Tibial nerve (tissue), 4 donors: ENCODE measurements around the gene GPR32.

ENCODE experiments used
- CTCF ChIP-seq, 5 experiments: fragments of 200-600 bp in 3 of 5; fragments of 450-650 bp in 2 of 5; sonication (generic) in 3 of 5; IDR thresholded peaks; one replicate each; pipeline ENCODE4 v1.5.1; 2016 to 2019; ENCODE audit warnings: antibody characterized with exemption in 5 of 5, mild to moderate bottlenecking in 3 of 5, moderate library complexity in 2 of 5
- EP300 ChIP-seq, 2 donors: sonication (generic); formaldehyde crosslinking; IDR thresholded peaks; one replicate each; pipeline ENCODE4 v1.6.1; 2017; ENCODE audit warnings: antibody characterized with exemption in 2 of 2, mild to moderate bottlenecking in 1 of 2
- POLR2A ChIP-seq, 2 donors: fragments of 450-650 bp; IDR thresholded peaks; one replicate each; pipeline ENCODE4 v1.6.1; 2017; ENCODE audit warnings: antibody characterized with exemption in 2 of 2, mild to moderate bottlenecking in 2 of 2, moderate library complexity in 2 of 2

GRCh38 chr19:50794876-50795663, 24.8 kb downstream of the GPR32 start:
- TF ChIP-seq EP300 (IDR thresholded peaks at IDR 0.05) (no peak), CTCF (IDR thresholded peaks at IDR 0.05) (no peak), POLR2A (IDR thresholded peaks at IDR 0.05) (no peak)
